Smooth muscle cell (in vitro differentiated cells): Measurements from ENCODE around the gene KLK1. TPM values are rescaled to one million over a fixed set of nuclear protein-coding genes. Genes with fewer than 3 reads are reported as not detected.
A peak's percentile ranks its signal among the peaks of the same experiment; 100 is the strongest.
"Not testable (repeated sequence)": the region's sequence is repeated elsewhere in the genome, so short reads cannot be mapped to it uniquely, and the experiment has no call there.

Experiments
- DNase-seq: peaks from one replicate; lab custom pipeline; 2025; ENCODE audit not compliant: unreplicated experiment; lab: John Stamatoyannopoulos, UW
- H2AFZ ChIP-seq: fragments of 200-600 bp; sonication (generic); 2 replicates; pipeline ENCODE4 v1.6.0; 2016; ENCODE audit warnings: antibody characterized with exemption, low read depth, mild to moderate bottlenecking
- H3F3A ChIP-seq: fragments of 200-600 bp; sonication (generic); 2 replicates; pipeline ENCODE4 v1.6.0; 2017; ENCODE audit warnings: antibody characterized with exemption, low read depth
- H3K27ac ChIP-seq: fragments of 200-600 bp; sonication (generic); 2 replicates; pipeline ENCODE4 v1.5.1; 2016; ENCODE audit warnings: low read depth, mild to moderate bottlenecking
- H3K27me3 ChIP-seq: fragments of 200-600 bp; sonication (generic); 2 replicates; pipeline ENCODE4 v1.6.1; 2016; ENCODE audit warnings: low read depth, mild to moderate bottlenecking
- H3K36me3 ChIP-seq: fragments of 200-600 bp; sonication (generic); 2 replicates; pipeline ENCODE4 v1.5.1; 2016; ENCODE audit warnings: low read depth
- H3K4me1 ChIP-seq: fragments of 200-600 bp; sonication (generic); 2 replicates; pipeline ENCODE4 v1.5.1; 2016; ENCODE audit warnings: low read depth
- H3K4me2 ChIP-seq: fragments of 200-600 bp; sonication (generic); 2 replicates; pipeline ENCODE4 v1.6.0; 2016; ENCODE audit warnings: mild to moderate bottlenecking
- H3K4me3 ChIP-seq: fragments of 200-600 bp; sonication (generic); 2 replicates; pipeline ENCODE4 v1.5.1; 2016; ENCODE audit warnings: mild to moderate bottlenecking
- H3K79me2 ChIP-seq: fragments of 200-600 bp; sonication (generic); 2 replicates; pipeline ENCODE4 v1.6.0; 2016; ENCODE audit warnings: low read depth, mild to moderate bottlenecking
- H3K9ac ChIP-seq: fragments of 200-600 bp; sonication (generic); 2 replicates; pipeline ENCODE4 v1.6.0; 2016; ENCODE audit warnings: low read depth
- H3K9me3 ChIP-seq: fragments of 200-600 bp; sonication (generic); replicated peaks from 2 replicates; pipeline ENCODE4 v1.5.1; 2016; ENCODE audit warnings: low read depth
- H4K20me1 ChIP-seq: fragments of 200-600 bp; sonication (generic); 2 replicates; pipeline ENCODE4 v1.6.0; 2016; ENCODE audit warnings: low read depth
- CTCF ChIP-seq: fragments of 200-600 bp; sonication (generic); IDR thresholded peaks from 2 replicates; pipeline ENCODE4 v1.5.1; 2017; ENCODE audit warnings: borderline replicate concordance, mild to moderate bottlenecking, antibody characterized with exemption; ENCODE audit not compliant: insufficient read depth, poor library complexity, severe bottlenecking
- WGBS: methylation state at CpG from one replicate; pipeline ENCODE4 v1.1.7; 2016; ENCODE audit warnings: low lambda C conversion rate; 5-methylcytosine and 5-hydroxymethylcytosine counted together
- polyA plus RNA-seq: library from polyadenylated mRNA; unstranded; fragments of >200 nt; fragmentation: Nextera tagmentation; extraction: Ambion mirVana; gene quantifications from 2 replicates; pipeline ENCODE4 v1.2.1, GENCODE V29; 2016
- total RNA-seq: library from RNA; depleted of rRNA; stranded (reverse); fragments of >200 nt; gene quantifications from 2 replicates; pipeline ENCODE4 v1.2.3, GENCODE V29; 2014

Gene KLK1
- total and polyA plus RNA-seq, 2 experiments from 2014 or later, result 0.85 TPM; not detected in 1

- Histone ChIP-seq H2AFZ (no peak overlapping the region), H3F3A (no peaks in the 10 kb centered on the region), H4K20me1 (no peaks in the 10 kb centered on the region), H3K9ac (no peak overlapping the region), H3K4me3 (no peak overlapping the region), H3K9me3 (no peaks in the 10 kb centered on the region), H3K27me3 (peaks cover 36% of the 10 kb centered on the region), H3K79me2 (no peaks in the 10 kb centered on the region), H3K4me1 (no peaks in the 10 kb centered on the region), H3K36me3 (no peaks in the 10 kb centered on the region), H3K27ac (no peak overlapping the region), H3K4me2 (peak overlapping the region; percentile 56)
- WGBS, result 13% methylated on average over 30 of the region's 30 CpGs
- no peak for DNase-seq
- TF ChIP-seq CTCF, result no peak
Measured at GRCh38 chr19:50777830-50778303, 45.7 kb downstream of the KLK1 start.

DNA sequence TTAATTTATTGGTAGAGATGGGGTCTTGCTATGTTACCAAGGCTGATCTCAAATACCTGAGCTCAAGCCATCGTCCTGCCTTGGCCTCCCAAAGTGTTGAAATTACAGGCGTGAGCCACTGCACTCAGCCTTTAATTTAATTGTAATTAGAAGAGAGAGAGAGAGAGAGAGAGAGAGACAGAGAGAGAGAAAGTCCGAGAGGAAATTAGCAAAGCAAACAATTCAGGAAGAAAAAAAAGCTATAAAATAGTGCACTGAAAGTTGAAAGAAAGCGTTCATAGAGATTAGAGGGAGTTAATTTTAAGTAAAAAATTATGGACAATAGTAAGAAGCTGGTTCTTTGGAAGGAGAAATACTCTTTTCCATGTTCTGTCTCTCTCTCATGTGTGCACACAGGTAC, 46.3 kb downstream of the KLK1 start:
- Histone ChIP-seq H3F3A (no peaks in the 10 kb centered on the region), H3K9ac (no peak overlapping the region), H3K9me3 (no peaks in the 10 kb centered on the region), H3K36me3 (no peaks in the 10 kb centered on the region), H3K27ac (no peak overlapping the region), H2AFZ (no peak overlapping the region), H3K4me1 (no peaks in the 10 kb centered on the region), H3K27me3 (peaks cover 36% of the 10 kb centered on the region), H4K20me1 (no peaks in the 10 kb centered on the region), H3K4me3 (no peak overlapping the region), H3K4me2 (peak overlapping the region; percentile 56), H3K79me2 (no peaks in the 10 kb centered on the region)
- TF ChIP-seq CTCF, result no peak
- no peak for DNase-seq
- WGBS, result 55% methylated on average over 4 of the region's 4 CpGs

DNA sequence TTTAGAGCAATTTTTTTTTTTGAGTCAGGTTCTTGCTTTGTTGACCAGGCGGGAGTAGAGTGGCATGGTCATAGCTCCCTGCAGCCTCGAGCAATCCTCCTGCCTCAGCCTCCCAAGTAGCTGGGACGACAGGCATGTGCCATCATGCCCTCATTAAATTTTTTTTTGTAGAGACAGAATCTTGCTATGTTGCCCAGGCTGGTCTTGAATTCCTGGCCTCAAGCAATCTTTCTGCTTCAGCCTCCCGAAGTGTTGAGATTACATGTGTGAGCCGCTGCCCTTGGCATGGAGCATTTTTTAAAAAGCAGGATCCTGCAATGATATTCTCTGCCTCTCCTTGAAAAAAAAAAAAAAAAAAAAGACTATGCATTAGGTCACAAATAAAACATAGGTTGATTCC, 47.5 kb downstream of the KLK1 start:
- no peak for DNase-seq
- peaks cover 36% of the 10 kb centered on the region for H3K27me3 ChIP-seq
- H3K9me3 ChIP-seq, result no peaks in the 10 kb centered on the region
- no peaks in the 10 kb centered on the region for H4K20me1 ChIP-seq
- H3K79me2 ChIP-seq, result no peaks in the 10 kb centered on the region
- H3K4me2 ChIP-seq, result no peak overlapping the region
- no peaks in the 10 kb centered on the region for H3K4me1 ChIP-seq
- H3K4me3 ChIP-seq, result no peak overlapping the region
- no peak for TF ChIP-seq CTCF
- H3K36me3 ChIP-seq, result no peaks in the 10 kb centered on the region
- H3F3A ChIP-seq, result no peaks in the 10 kb centered on the region
- no peak overlapping the region for H3K9ac ChIP-seq
- no peak overlapping the region for H3K27ac ChIP-seq
- WGBS, result 87% methylated on average over 5 of the region's 5 CpGs
- H2AFZ ChIP-seq, result no peak overlapping the region

GRCh38 chr19:50773454-50773853, 50.1 kb downstream of the KLK1 start:
- peaks cover 14% of the 10 kb centered on the region for H3K27me3 ChIP-seq
- not testable (repeated sequence) for H3K9ac ChIP-seq, H3K4me3 ChIP-seq, H2AFZ ChIP-seq, H3K36me3 ChIP-seq, DNase-seq, H3F3A ChIP-seq, H4K20me1 ChIP-seq, H3K4me2 ChIP-seq, H3K27ac ChIP-seq, H3K9me3 ChIP-seq, H3K79me2 ChIP-seq, H3K4me1 ChIP-seq
- 81% methylated on average over 7 of the region's 7 CpGs for WGBS

GRCh38 chr19:50772912-50773311, 50.7 kb downstream of the KLK1 start:
- not testable (repeated sequence) for H3K27me3 ChIP-seq, DNase-seq, H2AFZ ChIP-seq, H3K4me3 ChIP-seq, H4K20me1 ChIP-seq, H3F3A ChIP-seq, H3K27ac ChIP-seq, H3K9me3 ChIP-seq, H3K4me1 ChIP-seq, H3K79me2 ChIP-seq, H3K9ac ChIP-seq, H3K4me2 ChIP-seq, H3K36me3 ChIP-seq
- WGBS, result 92% methylated on average over 3 of the region's 3 CpGs
